GM18499 (cell line): ENCODE measurements around the gene MADD.
A peak's percentile ranks its signal among the peaks of the same experiment; 100 is the strongest.

ENCODE experiments used
- ATAC-seq: cut with Tn5 transposase; IDR thresholded peaks from one replicate; pipeline ENCODE4 v1.9.1; 2021; ENCODE audit warnings: moderate number of reproducible peaks; ENCODE audit not compliant: insufficient read depth, unreplicated experiment

Gene MADD

DNA sequence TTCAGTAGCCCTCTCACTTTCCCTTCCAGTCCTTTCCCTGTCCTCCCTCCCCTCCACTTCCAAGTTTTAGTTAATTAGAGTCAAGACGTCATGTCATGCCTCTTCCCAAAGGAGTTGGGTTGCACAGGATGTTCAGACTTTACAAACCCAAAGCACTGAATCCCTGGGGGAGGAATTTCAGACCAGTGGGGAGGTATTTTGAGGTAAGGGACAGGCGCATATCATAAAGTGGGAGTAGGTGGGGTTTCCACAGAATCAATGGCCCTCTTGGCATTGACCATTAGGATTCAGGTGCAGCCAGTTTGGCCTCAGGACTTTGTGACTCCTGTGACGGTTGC is 20.6 kb upstream of the MADD start:
- no peak for ATAC-seq

DNA sequence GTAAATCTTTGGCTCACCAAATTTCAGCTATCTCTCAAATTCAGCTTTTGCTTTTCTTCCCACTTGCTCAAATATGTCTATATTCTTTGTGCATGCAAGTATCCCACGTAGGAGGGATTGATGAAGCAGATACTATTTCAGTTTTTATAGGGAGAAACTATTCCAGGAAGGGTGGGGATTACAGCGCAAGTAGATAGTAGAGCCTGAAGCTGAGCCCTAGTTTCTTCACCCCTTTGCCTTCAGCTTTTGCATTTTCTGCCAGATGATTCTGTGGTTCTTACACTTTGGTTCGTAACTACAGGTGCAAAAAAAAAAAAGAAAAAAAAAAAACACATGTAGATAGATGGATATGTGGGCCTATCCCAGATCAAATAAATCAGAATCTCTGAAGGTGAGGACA is 18.2 kb upstream of the MADD start:
- ATAC-seq = no peak

DNA sequence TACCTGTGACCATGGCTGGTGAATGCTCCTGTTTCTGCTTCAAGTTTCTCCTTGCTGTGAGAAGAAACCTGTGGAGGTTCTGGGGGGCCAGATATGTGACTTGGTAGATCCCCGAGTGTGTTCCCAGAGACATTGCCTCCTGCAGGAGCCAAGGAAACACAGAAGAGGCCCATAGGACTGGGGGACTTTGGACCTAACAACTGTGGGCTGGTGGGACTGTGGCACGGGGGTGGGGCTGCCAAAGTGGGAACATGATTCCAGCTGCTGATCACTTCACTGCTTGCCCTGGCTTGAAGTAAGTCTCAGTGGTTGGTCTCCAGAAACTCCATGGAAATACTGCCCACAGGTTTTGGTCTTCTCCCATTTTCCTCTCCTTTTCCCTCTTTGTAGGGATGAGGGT is 16.3 kb upstream of the MADD start:
- ATAC-seq = no peak

DNA sequence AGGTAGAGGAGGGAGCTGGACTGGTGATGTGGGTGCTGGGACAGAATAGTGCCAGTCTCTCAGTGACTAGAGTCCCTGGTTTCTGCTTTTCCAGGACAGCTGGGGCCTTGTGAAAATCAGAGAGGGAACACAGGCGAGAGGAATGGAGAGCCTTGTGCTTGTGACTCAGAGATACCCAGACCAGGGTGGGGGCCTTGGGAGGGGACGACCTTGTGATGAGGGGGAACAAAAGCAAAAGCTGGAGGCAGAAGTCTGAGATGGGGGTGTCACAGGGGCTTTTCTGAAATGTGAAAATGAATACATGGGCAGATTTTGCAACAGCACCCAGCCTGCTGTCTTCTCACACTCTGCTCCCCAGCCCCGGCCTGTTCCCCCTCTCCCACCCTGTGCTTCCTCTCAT is 15.5 kb upstream of the MADD start:
- ATAC-seq = no peak

DNA sequence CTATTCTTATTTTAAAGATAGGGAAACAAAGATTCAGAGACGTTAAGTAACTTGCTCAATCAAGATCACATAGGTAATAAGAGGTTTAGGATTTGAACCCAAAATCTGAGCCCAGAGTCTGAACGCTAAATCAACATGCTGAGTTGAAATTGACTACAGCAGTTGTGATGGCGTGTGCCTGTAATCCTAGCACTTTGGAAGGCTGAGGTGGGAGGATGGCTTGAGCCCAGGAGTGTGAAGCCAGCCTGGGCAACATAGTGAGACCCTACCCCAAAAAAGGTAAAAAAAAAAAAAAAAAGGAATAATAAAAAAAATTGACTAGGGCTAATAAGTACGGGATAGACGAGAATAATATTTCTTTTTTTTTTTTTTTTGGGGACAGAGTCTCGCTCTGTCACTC is 13.6 kb upstream of the MADD start:
- no peak for ATAC-seq

DNA sequence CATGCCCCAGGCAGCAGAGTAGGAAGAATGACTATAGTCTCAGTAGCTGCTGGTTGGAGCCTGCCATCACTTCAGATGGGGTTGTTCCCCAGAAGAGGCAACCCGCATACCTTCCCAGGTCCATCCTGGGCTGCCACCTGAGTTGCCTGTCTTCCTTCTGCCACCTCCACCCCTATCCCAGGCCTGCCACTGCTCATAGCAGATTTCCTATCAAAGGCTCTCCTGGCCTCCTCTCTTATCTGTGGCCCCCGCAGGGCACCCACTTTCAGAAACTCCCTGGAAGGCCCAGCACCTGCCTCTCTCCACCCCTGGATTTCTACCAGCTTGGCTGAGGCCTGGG is 12.8 kb upstream of the MADD start:
- no peak for ATAC-seq

DNA sequence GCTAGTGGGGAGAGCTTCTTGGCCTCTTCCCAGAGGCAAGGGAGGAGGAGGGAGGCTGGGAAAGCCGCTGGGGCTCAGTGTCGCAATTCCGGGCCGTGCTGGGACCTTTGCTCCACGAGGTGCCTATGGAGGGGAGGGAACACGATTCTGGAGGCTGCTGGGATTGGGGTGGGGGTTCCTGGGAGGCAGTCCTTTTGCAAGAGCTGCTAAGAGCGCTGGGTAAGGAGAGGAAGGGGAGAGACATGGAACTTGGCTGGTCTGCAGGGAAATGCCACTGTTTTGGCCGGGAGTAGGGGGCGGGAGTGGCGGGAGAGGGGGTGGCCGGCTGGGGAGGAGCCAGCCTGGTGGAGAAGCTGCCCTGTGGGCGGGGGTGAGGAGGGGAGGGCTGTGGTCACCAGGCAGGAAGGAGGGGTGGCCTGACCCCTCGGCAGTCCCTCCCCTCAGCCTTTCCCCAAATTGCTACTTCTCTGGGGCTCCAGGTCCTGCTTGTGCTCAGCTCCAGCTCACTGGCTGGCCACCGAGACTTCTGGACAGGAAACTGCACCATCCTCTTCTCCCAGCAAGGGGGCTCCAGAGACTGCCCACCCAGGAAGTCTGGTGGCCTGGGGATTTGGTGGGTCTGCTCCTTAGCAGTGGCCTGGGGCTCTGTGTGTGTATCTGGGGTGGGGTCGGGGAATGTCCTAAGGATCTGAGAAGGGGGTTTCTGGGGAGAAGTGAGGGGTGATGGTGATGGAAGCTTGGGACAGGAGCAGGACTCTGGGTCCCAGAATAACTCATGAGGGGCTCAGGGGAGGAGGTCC is 12.2 kb upstream of the MADD start, which contains the start of gene NR1H3:
TSS of gene NR1H3 (plus strand) at position 480 of the 800 bp plus-strand sequence. CDS start 1,221 bp downstream, outside the sequence.
- no peak for ATAC-seq

DNA sequence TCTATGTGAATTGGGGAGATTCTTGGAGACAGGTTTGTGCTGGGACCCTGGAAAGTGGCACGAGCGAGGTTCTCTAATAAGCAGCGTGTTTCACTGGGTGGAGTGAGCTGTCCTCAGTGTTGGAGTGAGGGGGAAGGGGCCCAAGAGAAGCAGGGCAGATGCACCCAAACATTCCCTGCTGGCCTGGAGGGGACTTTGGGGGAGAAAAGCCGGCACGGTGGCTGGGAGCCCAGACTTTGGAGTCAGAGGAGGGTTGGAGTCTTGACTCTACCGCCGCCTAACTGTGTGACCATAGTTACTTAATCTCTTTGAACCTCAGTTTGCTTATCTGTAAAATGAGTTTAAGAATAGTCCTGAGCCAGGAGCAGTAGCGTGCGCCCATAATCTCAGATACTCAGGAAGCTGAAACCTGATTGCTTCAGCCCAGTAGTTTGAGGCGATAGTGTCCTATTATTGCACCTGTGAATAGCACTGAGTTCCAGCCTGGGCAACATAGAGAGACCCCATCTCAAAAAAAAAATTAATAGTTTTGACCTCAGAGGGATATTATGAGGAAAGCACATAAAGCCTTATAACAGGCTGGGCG is 11.5 kb upstream of the MADD start:
- no peak for ATAC-seq

DNA sequence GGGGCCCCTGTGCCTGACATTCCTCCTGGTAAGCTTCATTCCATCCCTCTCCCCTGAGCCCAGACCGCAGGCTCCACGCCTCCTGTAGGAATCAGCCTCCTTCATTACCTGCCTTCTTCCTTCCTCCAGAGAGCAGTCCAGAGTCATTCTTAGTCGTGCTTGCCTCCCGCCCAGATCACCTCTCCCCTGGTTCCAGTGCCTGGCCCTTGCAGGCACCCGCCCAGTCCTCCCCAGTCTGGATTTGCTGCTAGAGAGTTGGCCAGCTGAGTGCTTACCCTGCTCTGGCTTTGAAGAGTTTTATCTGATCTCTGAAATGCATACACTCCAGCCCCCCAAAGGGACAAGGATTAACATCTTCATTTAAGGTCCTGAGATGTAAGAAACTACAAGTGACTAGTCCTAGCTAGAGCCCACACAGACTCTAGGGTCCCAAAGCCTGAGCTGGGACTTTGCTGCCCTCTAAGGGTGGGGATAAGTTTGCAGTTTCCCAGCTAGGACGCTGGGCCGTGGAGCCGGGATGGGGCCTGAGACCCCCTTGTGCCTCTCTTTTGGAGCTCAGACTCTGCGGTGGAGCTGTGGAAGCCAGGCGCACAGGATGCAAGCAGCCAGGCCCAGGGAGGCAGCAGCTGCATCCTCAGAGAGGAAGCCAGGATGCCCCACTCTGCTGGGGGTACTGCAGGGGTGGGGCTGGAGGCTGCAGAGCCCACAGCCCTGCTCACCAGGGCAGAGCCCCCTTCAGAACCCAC is 10.5 kb upstream of the MADD start:
- no peak for ATAC-seq

DNA sequence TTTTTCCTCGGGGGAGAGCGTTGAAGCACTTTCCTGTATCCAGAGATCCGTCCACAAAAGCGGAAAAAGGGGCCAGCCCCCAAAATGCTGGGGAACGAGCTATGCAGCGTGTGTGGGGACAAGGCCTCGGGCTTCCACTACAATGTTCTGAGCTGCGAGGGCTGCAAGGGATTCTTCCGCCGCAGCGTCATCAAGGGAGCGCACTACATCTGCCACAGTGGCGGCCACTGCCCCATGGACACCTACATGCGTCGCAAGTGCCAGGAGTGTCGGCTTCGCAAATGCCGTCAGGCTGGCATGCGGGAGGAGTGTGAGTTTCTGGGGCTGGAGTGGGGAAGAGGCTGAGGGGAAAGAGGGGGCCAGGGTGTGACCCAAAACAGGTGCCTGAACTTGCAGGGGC is 9.6 kb upstream of the MADD start:
- ATAC-seq = no peak

DNA sequence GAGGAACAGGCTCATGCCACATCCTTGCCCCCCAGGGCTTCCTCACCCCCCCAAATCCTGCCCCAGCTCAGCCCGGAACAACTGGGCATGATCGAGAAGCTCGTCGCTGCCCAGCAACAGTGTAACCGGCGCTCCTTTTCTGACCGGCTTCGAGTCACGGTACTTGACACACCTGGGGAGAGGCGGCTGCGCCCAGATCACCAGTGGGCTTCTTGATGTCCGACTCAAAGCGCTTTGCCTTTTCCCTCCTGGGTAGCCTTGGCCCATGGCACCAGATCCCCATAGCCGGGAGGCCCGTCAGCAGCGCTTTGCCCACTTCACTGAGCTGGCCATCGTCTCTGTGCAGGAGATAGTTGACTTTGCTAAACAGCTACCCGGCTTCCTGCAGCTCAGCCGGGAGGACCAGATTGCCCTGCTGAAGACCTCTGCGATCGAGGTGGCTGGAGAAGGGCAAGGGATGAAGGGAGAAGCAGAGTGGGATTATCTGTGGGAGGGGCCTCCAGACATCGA is 8.6 kb upstream of the MADD start:
- no peak for ATAC-seq

DNA sequence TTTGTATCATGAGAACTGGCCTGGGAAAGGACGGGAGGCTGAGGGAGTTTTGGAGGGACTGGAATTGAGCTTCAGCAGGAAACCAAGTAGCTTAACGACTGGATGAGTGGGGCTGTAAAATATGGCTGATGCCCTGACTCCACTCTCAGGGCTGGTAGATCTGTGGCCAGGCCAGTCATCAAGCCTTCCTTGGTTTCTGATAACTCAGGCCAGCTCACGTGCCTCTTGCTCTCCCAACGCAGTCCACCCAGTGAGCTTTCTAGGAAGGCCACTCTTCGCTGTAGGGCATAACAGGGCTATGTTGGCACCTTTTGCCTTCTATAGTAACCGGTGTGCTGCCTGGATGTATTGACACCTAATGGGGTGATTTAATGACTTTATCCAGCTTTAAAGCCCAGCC is 5.8 kb upstream of the MADD start:
- ATAC-seq = no peak

DNA sequence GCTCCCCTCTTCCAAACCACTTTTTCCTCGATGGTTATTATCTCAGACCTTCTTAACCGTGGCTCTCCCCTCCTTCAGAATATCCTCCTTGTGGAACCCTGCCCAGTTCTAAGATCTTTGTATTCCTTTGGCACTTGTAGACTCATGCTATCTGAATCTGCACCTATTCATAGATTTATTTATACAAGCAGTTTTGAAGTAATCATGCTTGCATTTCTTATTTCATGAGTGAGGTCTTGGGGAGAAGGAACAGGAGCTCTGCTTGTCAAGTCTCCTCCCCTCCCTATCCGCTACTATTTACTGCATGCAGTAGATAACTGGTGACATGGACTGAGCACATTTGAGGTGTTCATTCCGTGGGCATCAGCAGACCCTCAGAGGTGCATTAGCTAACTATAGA is 5.4 kb upstream of the MADD start:
- no peak for ATAC-seq

DNA sequence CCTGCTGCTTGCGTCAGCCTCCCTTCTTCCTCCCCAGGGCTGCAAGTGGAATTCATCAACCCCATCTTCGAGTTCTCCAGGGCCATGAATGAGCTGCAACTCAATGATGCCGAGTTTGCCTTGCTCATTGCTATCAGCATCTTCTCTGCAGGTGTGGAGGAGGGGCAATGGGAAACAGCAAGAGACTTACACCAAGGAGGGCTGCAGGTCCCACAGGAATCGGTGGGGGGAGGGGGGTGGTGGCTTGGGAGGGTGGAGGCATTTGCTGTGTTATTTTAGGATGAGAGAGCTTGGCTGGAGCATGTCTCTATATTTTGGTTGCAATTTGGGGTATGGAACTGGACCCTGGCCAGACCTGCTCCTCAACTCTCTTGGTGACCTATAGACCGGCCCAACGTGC is 2.1 kb upstream of the MADD start:
- no peak for ATAC-seq

DNA sequence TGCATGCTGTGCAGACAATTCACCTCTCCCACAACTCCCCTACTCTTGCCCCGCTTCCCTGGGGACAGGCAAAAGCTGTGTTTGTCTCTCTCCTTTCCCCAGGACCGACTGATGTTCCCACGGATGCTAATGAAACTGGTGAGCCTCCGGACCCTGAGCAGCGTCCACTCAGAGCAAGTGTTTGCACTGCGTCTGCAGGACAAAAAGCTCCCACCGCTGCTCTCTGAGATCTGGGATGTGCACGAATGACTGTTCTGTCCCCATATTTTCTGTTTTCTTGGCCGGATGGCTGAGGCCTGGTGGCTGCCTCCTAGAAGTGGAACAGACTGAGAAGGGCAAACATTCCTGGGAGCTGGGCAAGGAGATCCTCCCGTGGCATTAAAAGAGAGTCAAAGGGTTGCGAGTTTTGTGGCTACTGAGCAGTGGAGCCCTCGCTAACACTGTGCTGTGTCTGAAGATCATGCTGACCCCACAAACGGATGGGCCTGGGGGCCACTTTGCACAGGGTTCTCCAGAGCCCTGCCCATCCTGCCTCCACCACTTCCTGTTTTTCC is 1.4 kb upstream of the MADD start:
- no peak for ATAC-seq

DNA sequence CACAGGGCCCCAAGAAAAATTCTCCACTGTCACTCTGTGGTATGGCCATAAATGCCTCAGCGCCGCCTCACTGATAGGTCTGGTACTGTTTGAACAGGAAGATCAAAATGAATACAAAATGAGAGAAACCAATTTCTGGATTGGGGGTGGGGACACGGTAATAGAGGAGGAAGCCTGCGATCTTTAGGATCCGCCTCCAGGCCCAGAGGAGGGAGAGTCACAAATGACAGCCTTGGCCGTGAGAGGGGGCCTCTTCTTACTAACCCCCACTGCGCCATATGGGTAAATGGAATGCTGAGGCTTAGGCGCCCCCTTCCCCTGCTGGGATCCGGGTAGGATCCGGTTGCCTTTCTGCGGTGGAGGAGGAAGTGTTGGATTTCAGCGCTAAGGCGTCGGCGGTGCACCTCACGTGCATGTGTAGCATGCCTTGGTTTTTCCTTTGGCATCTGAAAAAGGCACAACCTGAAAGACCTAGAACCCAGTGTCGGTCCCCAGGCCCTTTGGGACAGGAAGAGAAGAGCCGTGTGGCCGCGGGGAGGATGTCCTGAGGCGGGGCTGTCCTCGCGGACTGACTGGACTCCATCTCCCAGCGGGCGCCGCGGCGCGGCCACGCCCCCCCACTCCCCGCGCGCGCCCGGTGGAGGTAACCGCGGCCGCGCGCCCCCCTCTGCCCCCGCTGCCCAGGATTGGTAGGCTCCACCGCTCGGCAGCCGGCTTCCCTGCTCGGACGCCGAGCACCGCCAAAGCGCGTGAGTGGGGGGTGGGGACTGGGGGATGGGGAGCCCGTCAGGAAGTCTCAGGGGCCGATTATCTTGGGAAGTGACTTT is 718 bp upstream of the MADD start:
- ATAC-seq = peak; percentile 26

DNA sequence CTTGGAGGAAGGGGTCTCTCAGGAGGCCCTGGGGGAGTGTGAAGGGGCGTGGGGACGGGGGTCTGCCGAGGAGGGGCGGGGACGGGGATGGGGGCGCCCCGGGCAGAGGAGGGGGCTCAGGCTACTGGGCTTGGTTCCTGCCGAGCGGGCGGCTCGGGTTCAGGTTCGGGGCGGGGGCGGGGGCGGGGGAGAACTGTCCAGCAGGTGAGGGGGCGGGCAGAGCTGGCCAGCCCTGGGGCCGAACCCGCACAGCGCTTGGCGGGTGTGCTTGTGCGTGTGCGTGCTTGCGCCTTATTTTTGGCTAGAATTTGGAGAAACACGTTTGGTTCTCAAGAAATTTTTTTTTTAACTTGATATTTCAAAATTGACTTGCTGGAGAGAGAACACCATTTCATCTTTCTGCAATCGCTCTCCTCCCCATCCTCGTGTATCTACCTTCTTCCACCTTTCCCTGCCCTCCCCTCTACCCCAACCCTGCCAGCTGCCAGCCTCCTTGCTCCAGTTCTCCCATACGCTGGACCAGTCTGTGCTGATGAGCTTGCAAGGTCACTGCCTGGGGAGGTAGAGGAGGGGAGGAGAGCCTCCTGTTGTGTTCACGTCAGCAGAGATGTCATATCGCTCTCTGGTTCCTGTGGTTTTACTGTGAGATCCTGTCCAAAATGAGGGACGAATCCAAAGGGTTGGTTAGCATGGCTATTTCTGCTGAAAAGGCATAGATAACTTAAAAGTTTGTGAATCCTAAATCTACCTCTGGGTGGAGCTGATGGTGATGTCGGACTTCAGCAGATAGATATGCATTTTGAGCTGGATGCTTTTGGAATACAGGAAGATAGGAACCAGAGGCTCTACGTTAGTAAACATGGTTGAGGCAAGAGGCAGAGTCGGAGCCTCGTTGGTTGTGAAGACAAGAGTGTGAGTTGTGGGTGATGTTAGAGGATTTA is 668 bp downstream of the MADD start:
- ATAC-seq = no peak

DNA sequence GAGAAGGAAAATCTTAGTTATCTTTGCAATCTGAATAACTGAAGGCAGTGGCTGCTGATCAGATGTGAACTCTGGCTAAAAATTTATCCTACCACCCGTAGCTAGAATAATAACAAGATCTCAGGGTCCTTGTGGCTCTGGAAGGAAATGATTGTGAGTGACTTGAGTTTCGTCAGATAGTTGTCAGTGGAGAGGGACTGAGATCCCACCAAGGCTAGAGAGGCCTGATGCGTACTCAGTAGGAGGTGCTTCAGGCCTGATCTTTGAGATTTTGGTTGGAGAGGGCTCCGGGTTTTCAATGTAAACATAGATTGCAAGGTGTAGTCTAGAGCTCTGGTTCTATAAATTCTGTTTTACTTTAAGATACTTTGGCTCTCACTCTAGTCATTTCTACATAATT is 1.4 kb downstream of the MADD start:
- no peak for ATAC-seq

DNA sequence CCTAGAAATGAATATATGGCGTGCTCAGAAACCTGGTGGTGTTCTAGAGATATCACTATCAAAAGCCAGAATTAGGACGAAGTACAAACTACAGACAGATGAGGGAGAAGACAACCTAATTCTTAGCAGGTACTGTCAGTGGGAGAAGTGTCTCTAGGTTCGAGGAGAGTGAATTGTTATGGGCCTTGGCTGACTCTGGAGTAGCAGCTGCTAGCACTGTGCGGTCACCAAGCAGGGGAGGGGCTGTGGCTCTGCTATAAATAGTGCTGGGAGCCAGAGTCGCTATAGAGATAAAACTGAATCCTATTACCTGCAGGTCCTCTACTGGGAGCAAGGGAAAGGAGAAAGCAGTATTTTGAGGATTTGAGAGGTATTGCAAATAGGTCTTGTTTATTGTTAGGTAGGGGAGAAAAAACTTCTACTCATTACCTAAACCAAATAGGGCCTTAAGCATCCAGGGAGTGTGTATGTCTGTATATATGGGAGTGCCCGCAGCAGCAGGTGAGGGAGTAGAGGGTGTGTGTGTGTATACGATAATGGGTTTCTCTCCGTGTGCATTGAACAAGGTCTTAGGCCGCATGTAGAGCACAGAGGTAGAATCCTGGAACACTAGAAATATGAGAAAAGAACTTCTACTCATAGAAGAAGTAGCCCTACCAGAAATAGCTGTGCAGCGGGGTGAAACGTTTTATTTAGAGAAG is 2.2 kb downstream of the MADD start:
- no peak for ATAC-seq
